Spleen (tissue), 11 donors: ENCODE data around the gene WNT6. TPM values are rescaled to one million over a fixed set of nuclear protein-coding genes. Genes with fewer than 3 reads are reported as not detected.
A peak's percentile ranks its signal among the peaks of the same experiment; 100 is the strongest.

Experiments
- DNase-seq: peaks from one replicate; pipeline ENCODE4 v3.0.0-alpha.2; 2020
- H3K27ac ChIP-seq, 8 donors: fragments of 200-600 bp; sonication (generic) in 7 of 8; 1 replicate in 4 of 8; 2 replicates in 4 of 8; pipeline versions ENCODE4 v1.5.0 to v1.8.0; 2016 to 2021; ENCODE audit warnings: inconsistent platforms in 4 of 8, mild to moderate bottlenecking in 4 of 8, moderate library complexity in 1 of 8
- H3K27me3 ChIP-seq, 7 donors: fragments of 200-600 bp; sonication (generic) in 6 of 7; replicated peaks in 1 of 7; 1 replicate in 4 of 7; 2 replicates in 3 of 7; pipeline versions ENCODE4 v1.5.0 to v1.8.0; 2016 to 2021; ENCODE audit warnings: inconsistent platforms in 3 of 7, mild to moderate bottlenecking in 1 of 7
- H3K36me3 ChIP-seq, 6 donors: fragments of 200-600 bp; sonication (generic) in 5 of 6; 1 replicate in 4 of 6; 2 replicates in 2 of 6; pipeline versions ENCODE4 v1.5.0 to v1.8.0; 2016 to 2021; ENCODE audit warnings: inconsistent platforms in 2 of 6
- H3K4me1 ChIP-seq, 6 donors: fragments of 200-600 bp; sonication (generic) in 5 of 6; 1 replicate in 3 of 6; 2 replicates in 3 of 6; pipeline versions ENCODE4 v1.5.0 to v1.8.0; 2016 to 2021; ENCODE audit warnings: inconsistent platforms in 3 of 6
- H3K4me3 ChIP-seq, 8 donors: fragments of 200-600 bp; sonication (generic) in 7 of 8; 1 replicate in 4 of 8; 2 replicates in 4 of 8; pipeline versions ENCODE4 v1.5.0 to v1.8.0; 2016 to 2021; ENCODE audit warnings: inconsistent platforms in 4 of 8, mild to moderate bottlenecking in 4 of 8, moderate library complexity in 2 of 8
- H3K9me3 ChIP-seq, 8 donors: fragments of 200-600 bp; sonication (generic) in 7 of 8; 1 replicate in 4 of 8; 2 replicates in 4 of 8; pipeline versions ENCODE4 v1.5.0 to v1.8.0; 2016 to 2021; ENCODE audit warnings: inconsistent platforms in 4 of 8
- POLR2A ChIP-seq, 3 donors: fragments of 450-650 bp; IDR thresholded peaks; one replicate each; pipeline ENCODE4 v1.5.1; 2017; ENCODE audit warnings: antibody characterized with exemption in 3 of 3, mild to moderate bottlenecking in 1 of 3
- POLR2AphosphoS5 ChIP-seq, 3 donors: sonication (generic); formaldehyde crosslinking; IDR thresholded peaks; one replicate each; pipeline ENCODE4 v1.5.1; 2017; ENCODE audit warnings: antibody characterized with exemption in 3 of 3
- WGBS, 5 donors: extraction: QIAGEN DNeasy Blood & Tissue Kit in 3 of 5; methylation state at CpG; one replicate each; pipeline versions ENCODE4 v1.1.5 to v1.1.7; 2013 to 2018; 5-methylcytosine and 5-hydroxymethylcytosine counted together
- intact Hi-C: fragments of 100-400 bp; cut with DNase I; formaldehyde crosslinking; loops from one replicate; pipeline ENCODE4 v1.15.0; 2023; ENCODE audit warnings: low total_unique reads
- polyA plus RNA-seq, 3 donors: library from polyadenylated mRNA; stranded (reverse); fragments of 200-250 nt; gene quantifications; one replicate each; pipeline ENCODE4 v1.2.1, GENCODE V29; 2013
- total RNA-seq, 7 donors: library from RNA; depleted of rRNA in 3 of 7; stranded (reverse); fragments of >200 nt in 3 of 7; fragmentation: NEBNext Ultra II Directional in 4 of 7; extraction: Animal tissue kit (Norgen Biotek cat#: 25700) in 4 of 7; gene quantifications; one replicate each; pipeline versions ENCODE4 v1.1.0 to v1.2.1, GENCODE V29; 2016 to 2021
- TF ChIP-seq, protein P1 (sequence below), 11 experiments: fragments of 200-600 bp in 7 of 11; fragments of 450-650 bp in 4 of 11; sonication (generic) in 4 of 11; IDR thresholded peaks in 8 of 11; conservative IDR thresholded peaks in 3 of 11; 1 replicate in 7 of 11; 2 replicates in 4 of 11; pipeline versions ENCODE4 v1.4.0 to v1.8.0; 2016 to 2021; ENCODE audit warnings: antibody characterized with exemption in 11 of 11, inconsistent platforms in 4 of 11, mild to moderate bottlenecking in 1 of 11
- donor health status: healthy with polysubstance abuse.
- donor health status: DM: no; HTN: no; CAD: no; lungs with moderate emphysema.
- donor health status: DM: no; HTN: no; CAD: no.
- donor health status: Bipolar disorder and iron deficiency.
- donor health status: healthy.
- donor health status: DM: no; HTN: no; CAD: no.
- donor health status: DM: yes; HTN: yes; CAD: no.

Gene WNT6
- total and polyA plus RNA-seq, 10 donors: 1.1 to 10.9 (median 6.7) TPM

GRCh38 chr2:218887079-218887478 is 27.5 kb downstream of the WNT6 start:
- Histone ChIP-seq H3K27me3 (peaks cover 0 to 40% (median 6%) of the 10 kb centered on the region in 7 donors), H3K9me3 (no peaks in the 10 kb centered on the region), H3K36me3 (no peaks in the 10 kb centered on the region), H3K27ac (peak overlapping the region in 4 of 8 donors; percentile 23 to 71 (median 42)), H3K4me3 (no peak overlapping the region), H3K4me1 (peaks cover 6 to 62% (median 40%) of the 10 kb centered on the region in 6 donors)
- peak; percentile 20 for DNase-seq
- WGBS, 5 donors: 72 to 98% (median 87%) methylated on average over 3 of the region's 3 CpGs
- intact Hi-C loops: no loop called here
- TF ChIP-seq, protein P1, sequence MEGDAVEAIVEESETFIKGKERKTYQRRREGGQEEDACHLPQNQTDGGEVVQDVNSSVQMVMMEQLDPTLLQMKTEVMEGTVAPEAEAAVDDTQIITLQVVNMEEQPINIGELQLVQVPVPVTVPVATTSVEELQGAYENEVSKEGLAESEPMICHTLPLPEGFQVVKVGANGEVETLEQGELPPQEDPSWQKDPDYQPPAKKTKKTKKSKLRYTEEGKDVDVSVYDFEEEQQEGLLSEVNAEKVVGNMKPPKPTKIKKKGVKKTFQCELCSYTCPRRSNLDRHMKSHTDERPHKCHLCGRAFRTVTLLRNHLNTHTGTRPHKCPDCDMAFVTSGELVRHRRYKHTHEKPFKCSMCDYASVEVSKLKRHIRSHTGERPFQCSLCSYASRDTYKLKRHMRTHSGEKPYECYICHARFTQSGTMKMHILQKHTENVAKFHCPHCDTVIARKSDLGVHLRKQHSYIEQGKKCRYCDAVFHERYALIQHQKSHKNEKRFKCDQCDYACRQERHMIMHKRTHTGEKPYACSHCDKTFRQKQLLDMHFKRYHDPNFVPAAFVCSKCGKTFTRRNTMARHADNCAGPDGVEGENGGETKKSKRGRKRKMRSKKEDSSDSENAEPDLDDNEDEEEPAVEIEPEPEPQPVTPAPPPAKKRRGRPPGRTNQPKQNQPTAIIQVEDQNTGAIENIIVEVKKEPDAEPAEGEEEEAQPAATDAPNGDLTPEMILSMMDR (IDR thresholded peaks at IDR 0.05 in 8 of 11, conservative IDR thresholded peaks at IDR 0.05 in 3 of 11): no peak
- TF ChIP-seq POLR2A (IDR thresholded peaks at IDR 0.05) (no peak), POLR2AphosphoS5 (IDR thresholded peaks at IDR 0.05) (no peak)

DNA sequence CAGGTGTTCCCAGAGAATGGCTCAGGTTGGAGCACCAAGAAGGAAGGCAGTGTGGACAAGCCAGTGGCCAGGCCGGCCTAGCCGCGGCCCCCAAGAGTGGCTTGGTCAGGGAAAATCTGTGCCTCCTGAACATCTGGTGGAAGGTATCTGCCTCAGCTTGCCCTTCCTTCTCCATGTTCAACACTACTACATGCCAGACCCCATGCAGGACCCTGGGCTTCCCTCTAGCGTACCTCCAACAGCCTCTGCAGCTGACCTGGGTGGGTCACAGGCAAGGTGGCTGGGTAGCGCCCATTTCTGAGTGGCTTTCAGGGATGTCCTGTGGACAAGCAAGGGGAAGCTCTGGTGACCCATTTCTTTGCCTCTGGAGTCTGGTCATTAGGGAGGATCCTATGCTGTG is 28.7 kb downstream of the WNT6 start:
- intact Hi-C loops: no loop called here
- WGBS, 5 donors: 77 to 97% (median 90%) methylated on average over 5 of the region's 5 CpGs
- TF ChIP-seq POLR2AphosphoS5 (IDR thresholded peaks at IDR 0.05) (no peak), POLR2A (IDR thresholded peaks at IDR 0.05) (no peak)
- TF ChIP-seq, protein P1 (IDR thresholded peaks at IDR 0.05 in 8 of 11, conservative IDR thresholded peaks at IDR 0.05 in 3 of 11): no peak
- H3K4me1 ChIP-seq: peaks cover 9 to 62% (median 39%) of the 10 kb centered on the region in 6 donors
- H3K27me3 ChIP-seq: peaks cover 0 to 39% (median 6%) of the 10 kb centered on the region in 7 donors
- no peaks in the 10 kb centered on the region for H3K9me3 ChIP-seq
- H3K27ac ChIP-seq: peak overlapping the region in 1 of 8 donors; percentile 71
- no peaks in the 10 kb centered on the region for H3K36me3 ChIP-seq
- peak; percentile 62 for DNase-seq
- H3K4me3 ChIP-seq: no peak overlapping the region

GRCh38 chr2:218889937-218890336 is 30.3 kb downstream of the WNT6 start:
- H3K4me1 ChIP-seq: peaks cover 14 to 63% (median 43%) of the 10 kb centered on the region in 6 donors
- peaks cover 0 to 39% (median 4%) of the 10 kb centered on the region in 7 donors for H3K27me3 ChIP-seq
- no peaks in the 10 kb centered on the region for H3K9me3 ChIP-seq
- no peak overlapping the region for H3K4me3 ChIP-seq
- DNase-seq: peak; percentile 70
- TF ChIP-seq, protein P1 (IDR thresholded peaks at IDR 0.05 in 8 of 11, conservative IDR thresholded peaks at IDR 0.05 in 3 of 11): no peak
- TF ChIP-seq POLR2AphosphoS5 (IDR thresholded peaks at IDR 0.05) (no peak), POLR2A (IDR thresholded peaks at IDR 0.05) (no peak)
- intact Hi-C loops: no loop called here
- H3K27ac ChIP-seq: no peak overlapping the region
- whole genome bisulfite sequencing, 5 donors: 76 to 89% (median 88%) methylated on average over 11 to 23 of the region's 23 CpGs
- H3K36me3 ChIP-seq: no peaks in the 10 kb centered on the region

DNA sequence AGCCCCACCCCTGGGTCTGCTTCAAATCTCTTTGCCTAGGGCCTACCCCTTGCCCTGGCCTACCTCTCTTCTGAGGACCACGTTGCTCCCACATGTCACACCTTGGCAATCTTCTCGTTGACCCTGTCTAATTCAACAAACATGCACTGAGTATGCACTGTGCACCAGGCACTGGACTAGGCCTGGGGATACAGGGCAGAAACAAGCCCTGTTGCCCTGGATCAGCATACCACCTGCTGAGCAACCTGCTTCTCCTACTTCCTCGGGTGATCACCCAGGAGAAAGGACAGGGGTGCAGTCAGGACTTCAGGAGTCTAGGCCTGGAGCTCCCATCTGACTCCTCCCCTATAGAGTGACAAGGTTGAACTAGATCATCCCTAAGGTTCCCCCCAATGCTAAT is 30.8 kb downstream of the WNT6 start:
- WGBS, 5 donors: 64 to 90% (median 80%) methylated on average over 3 of the region's 3 CpGs
- no peaks in the 10 kb centered on the region for H3K9me3 ChIP-seq
- TF ChIP-seq, protein P1 (IDR thresholded peaks at IDR 0.05 in 8 of 11, conservative IDR thresholded peaks at IDR 0.05 in 3 of 11): no peak

More for the DNA sequence above, 30.8 kb downstream of the WNT6 start:
- Histone ChIP-seq H3K36me3 (no peaks in the 10 kb centered on the region), H3K4me3 (no peak overlapping the region), H3K27ac (no peak overlapping the region), H3K27me3 (peaks cover 0 to 39% (median 4%) of the 10 kb centered on the region in 7 donors), H3K4me1 (peaks cover 14 to 64% (median 47%) of the 10 kb centered on the region in 6 donors)
- DNase-seq: no peak
- intact Hi-C loops: no loop called here
